GM12873 (cell line): ENCODE measurements around the gene KIAA1755.

Experiments
- TF ChIP-seq, protein P1 (sequence below): IDR thresholded peaks from 2 replicates; pipeline ENCODE4 v1.5.1; 2012; ENCODE audit warnings: low read depth, mild to moderate bottlenecking, moderate library complexity, low read length, control low read depth; ENCODE audit not compliant: insufficient read depth; ENCODE audit errors: missing control alignments

The KIAA1755 gene

DNA sequence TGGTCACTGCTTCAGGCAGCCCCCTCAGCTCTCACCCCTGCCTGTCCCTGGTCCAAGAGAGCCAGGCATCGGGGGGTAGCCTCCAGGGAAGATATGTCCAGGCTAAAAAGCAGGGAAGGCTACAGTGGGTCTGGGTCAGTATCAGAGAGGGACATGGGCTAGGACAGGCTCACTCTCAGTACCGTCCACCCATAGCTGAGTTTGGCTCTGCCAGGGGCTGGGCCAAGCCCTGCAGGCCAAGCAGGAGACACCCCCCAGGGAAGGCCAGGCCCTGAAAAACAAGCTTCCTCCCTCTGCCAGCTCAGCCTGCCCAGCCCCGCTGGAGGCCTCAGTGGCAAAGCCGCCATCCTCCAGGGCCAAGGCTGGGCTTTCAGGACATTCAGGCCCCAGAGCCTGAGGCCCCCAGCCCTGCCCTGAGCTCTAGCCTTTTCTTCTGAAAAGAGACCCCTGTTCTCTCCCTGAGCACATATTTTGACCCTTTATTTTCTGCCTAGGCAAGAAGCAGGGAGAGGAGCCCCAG is 66.9 kb downstream of the KIAA1755 start:
- TF ChIP-seq, protein P1, sequence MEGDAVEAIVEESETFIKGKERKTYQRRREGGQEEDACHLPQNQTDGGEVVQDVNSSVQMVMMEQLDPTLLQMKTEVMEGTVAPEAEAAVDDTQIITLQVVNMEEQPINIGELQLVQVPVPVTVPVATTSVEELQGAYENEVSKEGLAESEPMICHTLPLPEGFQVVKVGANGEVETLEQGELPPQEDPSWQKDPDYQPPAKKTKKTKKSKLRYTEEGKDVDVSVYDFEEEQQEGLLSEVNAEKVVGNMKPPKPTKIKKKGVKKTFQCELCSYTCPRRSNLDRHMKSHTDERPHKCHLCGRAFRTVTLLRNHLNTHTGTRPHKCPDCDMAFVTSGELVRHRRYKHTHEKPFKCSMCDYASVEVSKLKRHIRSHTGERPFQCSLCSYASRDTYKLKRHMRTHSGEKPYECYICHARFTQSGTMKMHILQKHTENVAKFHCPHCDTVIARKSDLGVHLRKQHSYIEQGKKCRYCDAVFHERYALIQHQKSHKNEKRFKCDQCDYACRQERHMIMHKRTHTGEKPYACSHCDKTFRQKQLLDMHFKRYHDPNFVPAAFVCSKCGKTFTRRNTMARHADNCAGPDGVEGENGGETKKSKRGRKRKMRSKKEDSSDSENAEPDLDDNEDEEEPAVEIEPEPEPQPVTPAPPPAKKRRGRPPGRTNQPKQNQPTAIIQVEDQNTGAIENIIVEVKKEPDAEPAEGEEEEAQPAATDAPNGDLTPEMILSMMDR, result no peak

DNA sequence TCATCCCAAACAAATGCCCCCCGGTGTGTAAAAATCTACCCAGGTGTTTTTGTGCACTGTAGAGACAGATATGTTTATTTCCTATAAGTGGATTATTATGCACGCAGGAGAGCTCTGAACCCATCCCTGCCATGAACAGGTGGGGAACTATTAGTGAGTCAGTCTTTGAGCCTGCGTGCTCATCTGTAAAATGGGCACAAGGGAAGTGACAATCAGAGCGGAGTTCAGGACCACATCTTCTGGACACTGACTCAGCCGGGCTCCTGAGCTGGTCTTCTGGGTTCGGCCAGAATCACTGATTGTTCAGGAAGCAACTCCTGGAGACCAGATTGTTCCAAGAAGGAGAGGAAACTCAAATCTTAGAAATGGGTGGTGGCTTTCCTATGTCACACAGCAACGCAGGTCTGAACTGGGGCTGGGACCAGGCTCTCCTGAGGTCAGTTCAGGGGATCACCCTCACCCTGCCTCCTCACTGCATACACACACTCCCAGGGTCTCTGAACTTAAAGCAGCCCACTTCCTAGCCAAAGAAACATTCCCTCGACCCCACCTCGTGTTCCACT is 68.1 kb downstream of the KIAA1755 start:
- TF ChIP-seq, protein P1, result no peak

DNA sequence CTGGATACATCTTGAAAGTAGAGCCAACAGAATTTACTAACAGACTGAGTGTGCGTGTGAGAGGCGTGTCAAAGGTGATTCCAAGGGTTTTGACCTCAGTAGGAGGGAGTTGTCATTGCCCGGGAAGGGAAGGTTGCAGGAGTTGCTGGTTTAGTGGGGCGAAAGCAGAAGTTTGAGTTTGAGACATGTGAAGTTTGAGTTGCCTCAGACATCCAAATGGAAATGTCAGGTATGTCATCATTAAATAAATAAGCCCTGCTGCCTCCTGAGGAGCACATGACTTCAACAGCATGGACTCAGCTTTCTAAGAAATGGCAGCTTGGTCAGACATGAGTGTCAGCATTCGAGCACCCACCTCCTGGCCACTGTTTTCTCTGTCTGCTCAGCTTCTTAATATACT is 68.9 kb downstream of the KIAA1755 start:
- TF ChIP-seq, protein P1, result no peak

DNA sequence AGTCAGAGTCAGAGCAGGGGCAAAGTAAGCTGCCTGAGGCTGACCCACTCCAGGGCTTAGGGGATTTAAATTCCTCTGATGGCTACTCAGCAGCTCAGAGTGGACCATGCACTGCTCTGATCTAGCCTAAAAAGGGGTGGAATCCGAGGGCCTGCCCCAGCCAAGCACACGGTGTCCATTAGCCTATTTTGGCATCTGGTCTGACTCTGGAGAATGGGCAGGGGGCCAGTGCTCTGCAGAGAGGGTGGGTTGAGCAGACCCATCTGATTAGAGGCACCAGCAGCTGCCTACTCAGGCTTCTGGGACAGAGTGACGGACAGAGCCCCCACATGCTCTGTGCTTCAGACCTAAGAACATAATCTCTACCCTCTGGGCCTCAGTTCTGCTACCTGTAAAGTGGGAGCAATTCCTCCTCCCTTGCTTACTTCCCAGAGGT is 69.6 kb downstream of the KIAA1755 start:
- TF ChIP-seq, protein P1, result no peak

DNA sequence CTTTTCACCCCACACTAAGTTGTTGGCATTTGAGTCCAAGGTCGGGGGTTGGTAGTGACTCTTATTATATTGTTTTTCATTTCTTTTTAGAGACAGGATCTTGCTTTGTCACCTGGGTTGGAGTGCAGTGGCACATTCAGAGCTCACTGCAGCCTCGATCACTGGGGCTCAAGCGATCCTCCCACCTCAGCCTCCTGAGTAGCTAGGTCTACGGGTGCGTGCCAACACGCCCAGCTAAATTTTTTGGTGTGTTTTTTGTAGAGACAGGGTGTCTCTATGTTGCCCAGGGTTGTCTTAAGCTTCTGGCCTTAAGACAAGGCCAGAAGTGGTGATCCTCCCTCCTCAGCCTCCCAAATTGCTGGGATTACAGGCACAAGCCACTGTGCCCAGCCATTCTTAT is 70.4 kb downstream of the KIAA1755 start:
- TF ChIP-seq, protein P1, result no peak

DNA sequence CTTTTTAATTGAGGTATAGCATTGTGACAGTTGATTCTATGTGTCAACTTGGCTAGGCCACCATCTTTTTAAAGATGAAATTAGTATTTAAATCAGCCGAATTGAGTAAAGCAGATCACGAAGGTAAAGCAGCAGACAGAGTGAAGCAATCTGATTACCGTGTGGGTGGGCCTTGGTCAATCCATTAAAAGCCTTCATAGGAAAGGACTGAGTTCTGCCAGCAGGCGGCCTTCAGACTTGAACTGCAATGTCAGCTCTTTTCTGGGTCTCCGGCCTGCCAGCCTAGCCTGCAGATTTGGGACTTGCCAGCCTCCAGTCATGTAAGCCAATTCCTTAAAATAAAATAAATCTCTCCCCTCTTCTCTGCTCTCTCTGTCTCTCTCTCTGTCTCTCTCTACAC is 73.0 kb downstream of the KIAA1755 start:
- TF ChIP-seq, protein P1, result no peak

DNA sequence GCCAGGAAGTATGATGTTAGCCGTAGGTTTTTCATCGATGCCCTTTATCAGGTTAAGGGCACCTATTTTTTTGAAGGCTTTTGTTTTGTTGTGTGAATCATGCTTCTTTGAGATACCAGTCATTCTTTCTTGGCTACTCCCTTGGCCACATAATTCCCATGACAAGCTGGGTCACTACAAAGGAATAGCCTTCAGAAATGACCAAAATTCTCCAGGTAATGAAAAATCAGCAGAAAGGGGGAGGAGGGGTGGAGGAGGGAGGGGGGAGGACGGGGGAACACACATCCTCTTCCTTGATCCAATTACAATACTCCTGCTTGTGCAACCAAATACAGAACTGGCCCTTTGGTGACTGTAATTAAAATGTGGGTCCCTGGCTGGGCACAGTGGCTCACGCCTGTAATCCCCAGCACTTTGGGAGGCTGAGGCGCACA is 73.7 kb downstream of the KIAA1755 start:
- TF ChIP-seq, protein P1, result no peak

DNA sequence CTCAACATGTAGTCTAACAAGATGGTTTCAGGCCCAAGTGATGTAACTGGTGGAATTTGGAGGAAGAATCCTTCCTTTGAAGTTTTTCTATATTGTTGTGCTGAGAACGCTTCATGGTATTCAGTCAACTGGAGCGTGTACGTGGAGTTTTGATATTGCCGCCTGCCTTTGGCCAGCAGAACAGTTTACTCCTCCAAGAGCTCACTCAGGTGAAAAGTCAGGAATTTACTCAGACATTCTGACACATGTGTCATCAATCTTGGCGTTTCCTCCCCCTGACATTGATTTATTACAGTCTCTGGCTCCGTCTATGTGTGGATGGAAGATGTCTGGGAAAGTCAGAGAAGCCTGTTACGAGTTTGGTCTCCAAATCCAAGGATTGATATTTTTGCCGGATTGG is 76.4 kb downstream of the KIAA1755 start:
- TF ChIP-seq, protein P1, result no peak
